GM12891 (cell line): ENCODE data around the gene NDEL1.

Experiments
- POLR2A ChIP-seq: IDR thresholded peaks from 2 replicates; pipeline ENCODE4 v1.6.1; 2011; ENCODE audit warnings: low read depth, low read length, control low read depth
- POLR2AphosphoS5 ChIP-seq: IDR thresholded peaks from 2 replicates; pipeline ENCODE4 v1.6.1; 2011; ENCODE audit warnings: low read depth, low read length, control low read depth

DNA sequence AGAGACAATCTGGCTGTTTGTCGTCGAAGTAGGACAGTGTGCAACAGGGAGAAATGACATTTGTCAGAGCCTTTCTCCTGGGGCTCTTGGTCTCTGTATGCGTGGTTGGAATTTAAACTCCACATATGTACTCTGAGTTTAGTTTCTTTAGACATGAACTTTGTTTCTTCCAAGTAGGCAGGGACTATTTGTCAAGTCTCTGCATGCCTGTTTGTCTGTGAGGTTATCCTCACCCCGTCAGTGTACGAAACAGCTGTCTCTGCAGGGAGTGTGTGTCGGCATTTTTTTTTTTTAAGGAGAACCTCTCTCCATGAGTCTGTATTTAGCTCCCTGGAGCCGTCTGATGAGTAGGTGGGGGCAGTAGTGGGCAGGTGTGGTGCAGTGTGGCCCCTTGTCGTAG lies 29.7 kb downstream of the NDEL1 start:
- TF ChIP-seq POLR2A (no peak), POLR2AphosphoS5 (no peak)
